Stimulated activated naive CD4-positive, alpha-beta T cell treated with Interleukin-2 at 50 U/mL for 16 hours (primary cell): ENCODE data around the gene TNNT2.

Experiments used
- DNase-seq: peaks from one replicate; lab custom pipeline; 2025; lab: John Stamatoyannopoulos, UW

The TNNT2 gene

GRCh38 chr1:201334325-201335173 is 42.9 kb downstream of the TNNT2 start:
- DNase-seq: no peak

- no peak for DNase-seq
Measured at GRCh38 chr1:201332616-201333335, 44.7 kb downstream of the TNNT2 start.

- DNase-seq: no peak
Measured at GRCh38 chr1:201332021-201332420, 45.5 kb downstream of the TNNT2 start.

GRCh38 chr1:201331166-201331565 is 46.3 kb downstream of the TNNT2 start:
- no peak for DNase-seq

- DNase-seq: no peak
Measured at GRCh38 chr1:201330541-201330940, 46.9 kb downstream of the TNNT2 start.

DNA sequence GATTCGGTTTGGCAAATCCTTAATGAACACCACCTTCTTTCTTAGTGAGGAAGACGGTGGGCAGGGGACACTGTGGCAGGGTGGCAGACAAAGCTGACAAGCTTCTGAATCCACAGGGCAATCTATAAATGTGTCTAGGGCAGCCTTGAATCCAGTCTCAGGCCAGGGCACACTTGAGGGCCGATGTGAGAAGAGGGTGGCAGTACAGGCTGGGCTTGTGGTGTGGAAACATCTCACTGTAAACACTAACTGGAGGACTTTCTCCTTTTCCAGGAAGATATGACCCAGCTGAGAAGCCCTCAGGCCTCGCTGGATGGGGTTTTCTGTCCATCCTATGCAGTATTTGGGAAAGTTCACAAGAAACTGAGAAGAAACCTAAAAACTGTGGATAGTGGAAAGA is 47.7 kb downstream of the TNNT2 start:
- DNase-seq: no peak

- no peak for DNase-seq
Measured at GRCh38 chr1:201329286-201329685, 48.2 kb downstream of the TNNT2 start.

DNA sequence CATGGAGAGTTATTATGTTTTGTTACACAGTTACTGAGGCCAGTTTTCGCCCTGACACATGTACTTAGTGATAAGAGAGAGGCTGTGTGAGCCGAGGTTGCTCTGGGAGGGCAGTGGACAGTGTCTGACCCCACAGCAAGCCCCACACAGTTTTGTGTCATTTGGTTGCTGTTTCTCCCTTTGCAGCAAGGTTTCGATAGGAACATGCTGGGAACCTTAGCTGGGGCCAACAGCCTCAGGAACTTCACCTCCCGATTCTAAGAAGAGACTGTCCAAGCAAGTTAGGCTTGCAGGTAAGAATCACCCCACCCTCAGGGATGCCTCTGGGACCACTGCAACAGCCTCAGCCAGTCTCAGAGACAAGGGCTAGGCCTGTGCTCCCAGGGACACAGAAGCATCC is 48.9 kb downstream of the TNNT2 start:
- no peak for DNase-seq

- DNase-seq: no peak
Measured at GRCh38 chr1:201327687-201328240, 49.7 kb downstream of the TNNT2 start.

DNA sequence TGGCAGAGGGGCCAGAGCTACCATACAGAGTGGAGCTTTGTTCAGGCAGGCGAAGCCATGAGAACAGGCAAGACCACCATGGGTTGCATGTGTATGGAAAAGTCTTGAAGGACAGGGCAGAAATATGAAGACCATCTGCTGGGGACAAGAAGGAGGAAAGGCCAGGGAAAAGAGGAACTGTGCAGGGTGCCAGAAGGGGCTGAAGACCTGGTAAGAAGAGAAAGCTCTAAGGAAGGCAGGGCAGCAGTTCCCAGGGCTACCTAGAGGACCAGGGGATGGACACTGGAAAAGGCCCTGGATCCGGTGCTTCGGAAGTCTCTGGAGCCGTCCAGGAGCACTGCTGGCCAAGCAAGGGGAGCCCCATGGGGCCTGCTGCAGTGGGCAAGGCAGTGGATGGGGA is 50.8 kb downstream of the TNNT2 start:
- DNase-seq: no peak

- no peak for DNase-seq
Measured at GRCh38 chr1:201325678-201326060, 51.8 kb downstream of the TNNT2 start.

DNA sequence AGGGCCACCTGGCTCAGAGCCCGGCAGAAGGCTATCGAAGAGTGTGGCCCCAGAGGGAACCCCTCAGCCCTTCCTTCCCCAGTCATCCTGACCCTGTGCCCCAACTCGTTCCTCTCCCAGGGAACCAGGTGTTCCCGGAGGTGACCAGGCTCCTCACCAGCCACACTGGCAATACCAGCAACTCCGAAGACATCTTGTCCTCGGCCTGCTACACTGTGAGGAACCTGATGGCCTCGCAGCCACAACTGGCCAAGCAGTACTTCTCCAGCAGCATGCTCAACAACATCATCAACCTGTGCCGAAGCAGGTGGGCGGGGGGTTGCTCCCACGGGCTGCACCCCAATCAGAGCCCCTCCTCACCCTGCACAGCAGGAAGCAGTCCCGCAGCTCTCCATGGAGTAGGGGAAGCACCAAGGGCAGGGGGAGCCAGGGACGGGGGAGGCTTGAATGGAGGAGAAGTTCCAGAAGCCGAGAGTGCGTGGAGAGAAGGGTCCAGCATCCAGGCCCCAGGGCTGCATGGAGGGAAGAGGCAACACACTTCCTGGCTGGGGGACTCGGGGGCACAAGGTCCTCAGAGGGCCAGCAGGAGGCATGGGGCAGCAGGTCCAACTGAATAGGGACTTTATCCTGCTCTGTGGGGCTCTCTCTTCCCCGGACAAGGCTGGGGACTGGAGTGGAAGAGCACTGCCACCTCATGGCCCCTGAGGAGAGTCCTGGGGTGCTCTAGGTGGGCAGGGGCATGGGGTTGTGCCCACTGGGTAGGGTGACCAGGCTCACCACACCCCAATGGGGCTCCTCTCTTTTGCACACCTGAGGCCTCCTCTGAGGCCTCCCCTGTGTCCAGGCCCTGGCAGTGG is 52.4 kb downstream of the TNNT2 start:
- DNase-seq: no peak

DNA sequence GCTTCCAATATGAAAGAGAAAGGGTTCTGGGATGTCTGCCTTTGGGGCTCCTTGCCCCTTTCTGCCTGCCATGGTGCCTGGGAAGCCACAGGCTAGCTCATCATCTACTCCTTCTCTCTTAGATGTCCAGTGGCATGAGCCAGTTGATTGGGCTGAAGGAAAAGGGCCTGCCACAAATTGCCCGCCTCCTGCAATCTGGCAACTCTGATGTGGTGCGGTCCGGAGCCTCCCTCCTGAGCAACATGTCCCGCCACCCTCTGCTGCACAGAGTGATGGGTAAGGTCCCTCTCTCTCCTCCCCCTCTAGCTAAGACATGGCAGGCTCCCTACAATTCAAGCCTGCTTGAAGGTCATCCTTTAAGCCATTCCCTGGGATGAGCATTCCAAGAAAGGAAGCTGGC is 53.2 kb downstream of the TNNT2 start:
- no peak for DNase-seq

- DNase-seq: no peak
Measured at GRCh38 chr1:201322653-201323510, 54.6 kb downstream of the TNNT2 start.

- DNase-seq: no peak
Measured at GRCh38 chr1:201321826-201322390, 55.6 kb downstream of the TNNT2 start.

DNA sequence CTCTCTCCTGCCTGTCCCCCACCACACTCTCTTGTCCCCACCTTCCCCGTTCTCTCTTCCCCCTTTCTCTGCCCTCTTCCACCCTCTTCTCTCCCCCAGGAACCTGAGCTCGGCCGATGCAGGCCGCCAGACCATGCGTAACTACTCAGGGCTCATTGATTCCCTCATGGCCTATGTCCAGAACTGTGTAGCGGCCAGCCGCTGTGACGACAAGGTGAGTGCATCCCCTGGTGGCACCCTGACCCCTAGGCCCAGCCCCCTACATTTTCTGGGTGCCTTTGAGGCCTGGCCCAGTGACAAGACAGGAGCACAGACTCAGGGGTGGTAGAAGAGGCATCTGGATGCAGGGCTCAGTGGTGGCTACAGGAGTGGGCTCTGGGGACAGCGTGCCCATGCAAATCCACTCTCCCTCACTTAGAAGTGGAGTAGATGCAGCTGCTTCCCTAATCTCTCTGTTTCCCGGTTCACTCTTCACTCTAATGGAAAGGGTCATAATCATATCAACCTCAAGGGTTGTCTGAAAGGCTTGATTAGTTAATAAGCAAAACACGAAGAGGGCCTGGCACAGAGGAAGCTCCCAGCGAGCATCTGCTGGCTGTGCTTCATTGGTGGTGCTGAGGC is 57.2 kb downstream of the TNNT2 start:
- DNase-seq: no peak

- no peak for DNase-seq
Measured at GRCh38 chr1:201319631-201320030, 57.8 kb downstream of the TNNT2 start.

GRCh38 chr1:201318504-201319340 is 58.8 kb downstream of the TNNT2 start:
- DNase-seq: no peak

GRCh38 chr1:201317551-201317950 is 59.9 kb downstream of the TNNT2 start:
- no peak for DNase-seq

DNA sequence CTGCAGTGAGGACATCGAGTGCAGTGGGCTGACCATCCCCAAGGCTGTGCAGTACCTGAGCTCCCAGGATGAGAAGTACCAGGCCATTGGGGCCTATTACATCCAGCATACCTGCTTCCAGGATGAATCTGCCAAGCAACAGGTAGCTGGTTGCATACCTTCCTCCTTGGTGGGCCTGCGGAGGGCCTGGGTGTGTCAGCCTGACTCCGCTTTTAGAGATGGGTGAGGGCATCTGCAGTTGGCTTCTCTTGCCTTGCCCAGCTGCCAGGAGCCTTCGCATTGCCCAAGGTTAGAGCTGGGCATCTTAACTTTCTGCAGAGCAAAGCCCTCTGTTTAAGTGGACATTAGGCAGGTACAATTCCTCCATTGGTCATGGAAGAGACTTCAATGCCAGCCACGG is 60.9 kb downstream of the TNNT2 start:
- no peak for DNase-seq
